ENCODE results near the gene HACE1.

HACE1 gene

GRCh38 chr6:104692008-104692407 is 167.7 kb downstream of the HACE1 start:
- no peak overlapping the region for H3K27ac ChIP-seq

GRCh38 chr6:104689551-104690205 is 170.0 kb downstream of the HACE1 start:
- peak overlapping the region; percentile 29 for H3K27ac ChIP-seq
- DNase-seq (ENCODE audit: low read depth, low spot score): peak; percentile 20

More at GRCh38 chr6:104692008-104692407, 167.7 kb downstream of the HACE1 start:
- no peak for DNase-seq (ENCODE audit: low read depth, low spot score)

GRCh38 chr6:104688283-104688969 is 171.3 kb downstream of the HACE1 start:
- DNase-seq (ENCODE audit: low read depth, low spot score): no peak
- H3K27ac ChIP-seq: no peak overlapping the region

- H3K27ac ChIP-seq: no peak overlapping the region
- no peak for DNase-seq (ENCODE audit: low read depth, low spot score)
These were observed 173.1 kb downstream of the HACE1 start for GRCh38 chr6:104686550-104687175.

GRCh38 chr6:104685871-104686549 is 173.7 kb downstream of the HACE1 start:
- no peak for DNase-seq (ENCODE audit: low read depth, low spot score)
- no peak overlapping the region for H3K27ac ChIP-seq

- DNase-seq (ENCODE audit: low read depth, low spot score): no peak
- H3K27ac ChIP-seq: no peak overlapping the region
These were observed 174.8 kb downstream of the HACE1 start for GRCh38 chr6:104684911-104685415.

GRCh38 chr6:104683809-104684208 is 175.9 kb downstream of the HACE1 start:
- H3K27ac ChIP-seq: no peak overlapping the region
- no peak for DNase-seq (ENCODE audit: low read depth, low spot score)

- no peak overlapping the region for H3K27ac ChIP-seq
- DNase-seq (ENCODE audit: low read depth, low spot score): no peak
These were observed 176.7 kb downstream of the HACE1 start for GRCh38 chr6:104682722-104683643.

- no peak overlapping the region for H3K27ac ChIP-seq
- no peak for DNase-seq (ENCODE audit: low read depth, low spot score)
These were observed 179.2 kb downstream of the HACE1 start for GRCh38 chr6:104680539-104680938.

- no peak overlapping the region for H3K27ac ChIP-seq
- no peak for DNase-seq (ENCODE audit: low read depth, low spot score)
These were observed 179.7 kb downstream of the HACE1 start for GRCh38 chr6:104679971-104680370.

Measured in epithelial cell of prostate (primary cell).